Common myeloid progenitor, CD34-positive (primary cell): Measurements from ENCODE around the gene NPAS3.

Experiments
- CTCF ChIA-PET: fragments of 350-600 bp; sonication (Branson Sonifier 250); formaldehyde crosslinking; loops from one replicate; lab custom pipeline; 2021; ENCODE audit warnings: antibody characterized with exemption; lab: Charles Lee
- POLR2A ChIA-PET: fragments of 350-600 bp; sonication (Branson Sonifier 250); formaldehyde crosslinking; loops from one replicate; lab custom pipeline; 2021; ENCODE audit warnings: antibody characterized with exemption; lab: Charles Lee
- DNase-seq, 3 donors: peaks; one replicate each; pipeline versions ENCODE4 v3.0.0 to v3.0.0-alpha.2; 2013
- H3K27ac ChIP-seq, 2 experiments: 1 replicate in 1 of 2; 2 replicates in 1 of 2; pipeline ENCODE4 v1.7.0; 2013; ENCODE audit warnings: inconsistent platforms in 2 of 2, low read length in 2 of 2, mild to moderate bottlenecking in 2 of 2, low read depth in 1 of 2, moderate library complexity in 1 of 2; ENCODE audit not compliant: severe bottlenecking in 2 of 2, insufficient read depth in 1 of 2, poor library complexity in 1 of 2
- H3K27me3 ChIP-seq, 5 experiments: replicated peaks in 2 of 5; 1 replicate in 3 of 5; 2 replicates in 2 of 5; pipeline versions ENCODE4 v1.6.1 to v1.7.0; 2013; ENCODE audit warnings: low read length in 4 of 5, mild to moderate bottlenecking in 2 of 5, moderate library complexity in 2 of 5, inconsistent platforms in 1 of 5; ENCODE audit not compliant: insufficient read depth in 5 of 5, control insufficient read depth in 4 of 5
- H3K36me3 ChIP-seq, 4 experiments: 1 replicate in 2 of 4; 2 replicates in 2 of 4; pipeline versions ENCODE4 v1.6.1 to v1.7.0; 2013; ENCODE audit warnings: low read length in 3 of 4, control low read depth in 1 of 4, mild to moderate bottlenecking in 1 of 4; ENCODE audit not compliant: control insufficient read depth in 4 of 4, insufficient read depth in 4 of 4
- H3K4me1 ChIP-seq, 4 experiments: 1 replicate in 3 of 4; 2 replicates in 1 of 4; pipeline versions ENCODE4 v1.6.1 to v1.7.1; 2013; ENCODE audit warnings: low read length in 3 of 4, mild to moderate bottlenecking in 3 of 4, control low read depth in 1 of 4, inconsistent platforms in 1 of 4, moderate library complexity in 1 of 4; ENCODE audit not compliant: control insufficient read depth in 4 of 4, insufficient read depth in 4 of 4; ENCODE audit errors: control extremely low read depth in 1 of 4
- H3K4me3 ChIP-seq, 7 experiments: 1 replicate in 4 of 7; 2 replicates in 3 of 7; pipeline versions ENCODE4 v1.5.1 to v1.7.0; 2013; ENCODE audit warnings: mild to moderate bottlenecking in 7 of 7, low read length in 6 of 7, moderate library complexity in 6 of 7, inconsistent platforms in 2 of 7, low read depth in 2 of 7, control low read depth in 1 of 7; ENCODE audit not compliant: insufficient read depth in 4 of 7, control insufficient read depth in 1 of 7; ENCODE audit errors: extremely low read depth in 1 of 7
- H3K9me3 ChIP-seq, 5 experiments: 1 replicate in 4 of 5; 2 replicates in 1 of 5; pipeline versions ENCODE4 v1.6.1 to v1.7.1; 2013; ENCODE audit warnings: low read length in 4 of 5, mild to moderate bottlenecking in 2 of 5, inconsistent platforms in 1 of 5, low read depth in 1 of 5, moderate library complexity in 1 of 5; ENCODE audit not compliant: control insufficient read depth in 4 of 5, insufficient read depth in 2 of 5; ENCODE audit errors: control extremely low read depth in 1 of 5
- WGBS: methylation state at CpG from one replicate; pipeline ENCODE4 v1.1.5; 2013; ENCODE audit not compliant: insufficient coverage; 5-methylcytosine and 5-hydroxymethylcytosine counted together

Gene NPAS3

GRCh38 chr14:32908196-32909084 is 30.2 kb upstream of the NPAS3 start:
- H3K4me3 ChIP-seq = no peak overlapping the region
- no peaks in the 10 kb centered on the region for H3K4me1 ChIP-seq
- WGBS = 96% methylated on average over 4 of the region's 9 CpGs
- ChIA-PET POLR2A (no interaction called here), CTCF (interaction anchor here (0.9 to 1.0 kb wide), 2 partner anchors 15 to 20 kb away, joined by 3 read pairs; no protein-coding TSS in a partner anchor)
- DNase-seq = no peak
- H3K27me3 ChIP-seq = peaks cover 0 to 3% (median 0%) of the 10 kb centered on the region in 5 experiments
- H3K36me3 ChIP-seq = no peaks in the 10 kb centered on the region
- no peak overlapping the region for H3K27ac ChIP-seq
- no peaks in the 10 kb centered on the region for H3K9me3 ChIP-seq

GRCh38 chr14:32913725-32914124 is 25.0 kb upstream of the NPAS3 start:
- Histone ChIP-seq H3K27me3 (peaks cover 0 to 12% (median 0%) of the 10 kb centered on the region in 5 experiments), H3K9me3 (no peaks in the 10 kb centered on the region), H3K27ac (no peak overlapping the region), H3K36me3 (no peaks in the 10 kb centered on the region), H3K4me1 (no peaks in the 10 kb centered on the region), H3K4me3 (no peak overlapping the region)
- no peak for DNase-seq
- ChIA-PET CTCF (no interaction called here), POLR2A (no interaction called here)
- WGBS = 100% methylated on average over 2 of the region's 3 CpGs

- no peaks in the 10 kb centered on the region for H3K36me3 ChIP-seq
- H3K4me1 ChIP-seq = no peaks in the 10 kb centered on the region
- H3K27ac ChIP-seq = no peak overlapping the region
- H3K9me3 ChIP-seq = no peaks in the 10 kb centered on the region
- H3K4me3 ChIP-seq = no peak overlapping the region
- ChIA-PET CTCF (no interaction called here), POLR2A (no interaction called here)
- H3K27me3 ChIP-seq = peaks cover 0 to 12% (median 0%) of the 10 kb centered on the region in 5 experiments
- no peak for DNase-seq
- 97% methylated on average over 6 of the region's 6 CpGs for WGBS
Measured at GRCh38 chr14:32914391-32914790, 24.3 kb upstream of the NPAS3 start.

- WGBS = 68% methylated on average over 4 of the region's 6 CpGs
Measured at GRCh38 chr14:32920696-32921276, 17.9 kb upstream of the NPAS3 start.

GRCh38 chr14:32925439-32925838 is 13.2 kb upstream of the NPAS3 start:
- ChIA-PET POLR2A (no interaction called here), CTCF (no interaction called here)
- Histone ChIP-seq H3K9me3 (peaks cover 0 to 2% (median 0%) of the 10 kb centered on the region in 5 experiments), H3K36me3 (no peaks in the 10 kb centered on the region), H3K4me3 (no peak overlapping the region), H3K4me1 (no peaks in the 10 kb centered on the region), H3K27me3 (peaks cover 1 to 13% (median 5%) of the 10 kb centered on the region in 5 experiments), H3K27ac (no peak overlapping the region)
- DNase-seq = peak in 1 of 3 donors; percentile 15

More at GRCh38 chr14:32920696-32921276, 17.9 kb upstream of the NPAS3 start:
- ChIA-PET POLR2A (no interaction called here), CTCF (interaction anchor here (1.0 kb wide), 1 partner anchor 20 kb away, joined by 4 read pairs; no protein-coding TSS in a partner anchor)
- Histone ChIP-seq H3K36me3 (no peaks in the 10 kb centered on the region), H3K9me3 (no peaks in the 10 kb centered on the region), H3K27ac (no peak overlapping the region), H3K4me1 (no peaks in the 10 kb centered on the region), H3K4me3 (no peak overlapping the region), H3K27me3 (peaks cover 0 to 5% (median 2%) of the 10 kb centered on the region in 5 experiments)
- DNase-seq = no peak

- peak in 1 of 3 donors; percentile 15 for DNase-seq
- H3K9me3 ChIP-seq = peaks cover 0 to 2% (median 0%) of the 10 kb centered on the region in 5 experiments
- 36% methylated on average over 28 of the region's 30 CpGs for WGBS
- H3K27ac ChIP-seq = no peak overlapping the region
- POLR2A ChIA-PET = no interaction called here
- peak overlapping the region in 6 of 7 experiments; percentile 24 to 62 (median 42) for H3K4me3 ChIP-seq
- no peaks in the 10 kb centered on the region for H3K36me3 ChIP-seq
- CTCF ChIA-PET = interaction anchor here (0.6 kb wide), 1 partner anchor 103 kb away, joined by 3 read pairs; no protein-coding TSS in a partner anchor
- H3K27me3 ChIP-seq = peaks cover 18 to 76% (median 47%) of the 10 kb centered on the region in 5 experiments
- H3K4me1 ChIP-seq = peaks cover 0 to 28% (median 26%) of the 10 kb centered on the region in 4 experiments
Measured at GRCh38 chr14:32932302-32932913, 6.3 kb upstream of the NPAS3 start.
